Gastroesophageal sphincter (tissue), 4 donors: ENCODE measurements around the gene LRCOL1. TPM values are rescaled to one million over a fixed set of nuclear protein-coding genes. Genes with fewer than 3 reads are reported as not detected.

Source experiments
- ATAC-seq: fragments of 150-250 bp; one replicate; pipeline ENCODE4 v1.9.1; 2016; ENCODE audit warnings: mild to moderate bottlenecking, moderate library complexity
- H3K27ac ChIP-seq, 4 donors: fragments of 200-600 bp; sonication (generic) in 3 of 4; 1 replicate in 3 of 4; 2 replicates in 1 of 4; pipeline ENCODE4 v1.5.1; 2016 to 2019
- H3K27me3 ChIP-seq: fragments of 200-600 bp; sonication (generic); one replicate; pipeline ENCODE4 v1.5.1; 2019
- H3K36me3 ChIP-seq, 2 donors: fragments of 200-600 bp; sonication (generic); one replicate each; pipeline ENCODE4 v1.5.1; 2019; ENCODE audit warnings: control low read depth in 1 of 2
- H3K4me1 ChIP-seq, 3 donors: fragments of 200-600 bp; sonication (generic); 1 replicate in 2 of 3; 2 replicates in 1 of 3; pipeline ENCODE4 v1.5.1; 2016 to 2019; ENCODE audit warnings: control low read depth in 2 of 3
- H3K4me3 ChIP-seq, 2 donors: fragments of 200-600 bp; sonication (generic); one replicate each; pipeline ENCODE4 v1.5.1; 2019; ENCODE audit warnings: mild to moderate bottlenecking in 1 of 2, moderate library complexity in 1 of 2
- H3K9me3 ChIP-seq, 3 donors: fragments of 200-600 bp; sonication (generic); one replicate each; pipeline ENCODE4 v1.5.1; 2017 to 2019; ENCODE audit warnings: control low read depth in 2 of 3
- EP300 ChIP-seq: sonication (generic); formaldehyde crosslinking; IDR thresholded peaks from one replicate; pipeline ENCODE4 v1.6.1; 2017; ENCODE audit warnings: antibody characterized with exemption, mild to moderate bottlenecking
- POLR2A ChIP-seq, 2 donors: fragments of 450-650 bp; IDR thresholded peaks; one replicate each; pipeline ENCODE4 v1.6.1; 2017; ENCODE audit warnings: antibody characterized with exemption in 2 of 2, mild to moderate bottlenecking in 2 of 2, moderate library complexity in 1 of 2
- POLR2AphosphoS5 ChIP-seq: sonication (generic); formaldehyde crosslinking; IDR thresholded peaks from one replicate; pipeline ENCODE4 v1.6.1; 2017; ENCODE audit warnings: antibody characterized with exemption
- WGBS, 2 donors: methylation state at CpG; one replicate each; pipeline ENCODE4 v1.1.5; 2018; ENCODE audit warnings: low coverage in 1 of 2; 5-methylcytosine and 5-hydroxymethylcytosine counted together
- total RNA-seq, 4 donors: library from RNA; depleted of rRNA; stranded (reverse); fragments of >200 nt; gene quantifications; one replicate each; pipeline ENCODE4 v1.1.0, GENCODE V29; 2016
- TF ChIP-seq, protein P1 (sequence below), 4 experiments: fragments of 200-600 bp in 2 of 4; fragments of 450-650 bp in 2 of 4; sonication (generic) in 1 of 4; IDR thresholded peaks; one replicate each; pipeline ENCODE4 v1.5.1; 2017 to 2019; ENCODE audit warnings: antibody characterized with exemption in 4 of 4, mild to moderate bottlenecking in 2 of 4, moderate library complexity in 2 of 4

Gene LRCOL1
- total RNA-seq, 4 donors from 2014 or later, result not detected

DNA sequence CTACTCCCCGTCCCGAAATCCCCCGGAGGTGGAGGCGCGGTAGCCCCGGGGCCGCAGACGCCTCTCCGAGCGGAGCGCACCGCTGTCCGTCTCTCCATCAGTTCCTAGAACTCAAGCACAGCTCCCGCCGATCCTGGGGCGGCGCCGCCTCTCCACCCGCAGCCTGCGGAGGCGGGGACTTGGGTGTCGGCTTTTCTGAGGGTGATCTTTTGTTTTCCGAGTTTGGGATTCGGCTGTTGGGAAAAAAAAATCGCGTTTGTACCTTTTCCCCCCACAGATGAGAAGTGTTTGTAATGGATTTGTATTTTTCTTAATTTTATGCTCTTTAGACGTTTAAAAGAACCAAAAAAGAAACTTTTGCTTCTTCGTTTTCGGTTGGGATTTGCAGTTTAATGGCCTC lies 26.6 kb downstream of the LRCOL1 start:
- ATAC-seq, result no peak
- TF ChIP-seq, protein P1, sequence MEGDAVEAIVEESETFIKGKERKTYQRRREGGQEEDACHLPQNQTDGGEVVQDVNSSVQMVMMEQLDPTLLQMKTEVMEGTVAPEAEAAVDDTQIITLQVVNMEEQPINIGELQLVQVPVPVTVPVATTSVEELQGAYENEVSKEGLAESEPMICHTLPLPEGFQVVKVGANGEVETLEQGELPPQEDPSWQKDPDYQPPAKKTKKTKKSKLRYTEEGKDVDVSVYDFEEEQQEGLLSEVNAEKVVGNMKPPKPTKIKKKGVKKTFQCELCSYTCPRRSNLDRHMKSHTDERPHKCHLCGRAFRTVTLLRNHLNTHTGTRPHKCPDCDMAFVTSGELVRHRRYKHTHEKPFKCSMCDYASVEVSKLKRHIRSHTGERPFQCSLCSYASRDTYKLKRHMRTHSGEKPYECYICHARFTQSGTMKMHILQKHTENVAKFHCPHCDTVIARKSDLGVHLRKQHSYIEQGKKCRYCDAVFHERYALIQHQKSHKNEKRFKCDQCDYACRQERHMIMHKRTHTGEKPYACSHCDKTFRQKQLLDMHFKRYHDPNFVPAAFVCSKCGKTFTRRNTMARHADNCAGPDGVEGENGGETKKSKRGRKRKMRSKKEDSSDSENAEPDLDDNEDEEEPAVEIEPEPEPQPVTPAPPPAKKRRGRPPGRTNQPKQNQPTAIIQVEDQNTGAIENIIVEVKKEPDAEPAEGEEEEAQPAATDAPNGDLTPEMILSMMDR (IDR thresholded peaks at IDR 0.05), result no peak
- TF ChIP-seq POLR2A (IDR thresholded peaks at IDR 0.05) (no peak), EP300 (no peak), POLR2AphosphoS5 (no peak)
- Histone ChIP-seq H3K4me3 (peak overlapping the region in 1 of 2 donors; percentile 48), H3K27ac (peak overlapping the region in 2 of 4 donors; percentile 74 to 77), H3K27me3 (no peaks in the 10 kb centered on the region), H3K9me3 (no peaks in the 10 kb centered on the region), H3K36me3 (peaks cover 0 to 53% of the 10 kb centered on the region in 2 donors), H3K4me1 (peaks cover 0 to 30% (median 0%) of the 10 kb centered on the region in 3 donors)
- 44 to 59% methylated on average over 14 to 16 of the region's 29 CpGs for WGBS, 2 donors

DNA sequence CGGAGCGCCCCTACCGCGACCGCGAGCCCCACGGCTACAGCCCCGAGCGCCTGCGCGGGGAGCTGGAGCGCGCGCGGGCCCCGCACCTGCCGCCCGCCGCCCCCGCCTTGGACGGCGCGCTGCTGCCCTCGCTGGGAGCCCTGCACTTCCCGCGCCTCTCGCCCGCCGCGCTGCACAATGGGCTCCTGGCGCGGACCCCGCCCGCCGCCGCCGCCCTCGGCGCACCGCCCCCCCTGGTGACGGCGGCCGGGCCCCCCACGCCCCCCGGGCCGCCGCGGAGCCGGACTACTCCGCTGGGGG lies 27.0 kb downstream of the LRCOL1 start:
- peaks cover 0 to 56% of the 10 kb centered on the region in 2 donors for H3K36me3 ChIP-seq
- H3K4me1 ChIP-seq, result peaks cover 0 to 33% (median 0%) of the 10 kb centered on the region in 3 donors
- no peak for ATAC-seq
- TF ChIP-seq EP300 (no peak), POLR2AphosphoS5 (no peak), POLR2A (IDR thresholded peaks at IDR 0.05) (no peak)
- TF ChIP-seq, protein P1 (IDR thresholded peaks at IDR 0.05), result no peak
- H3K9me3 ChIP-seq, result no peaks in the 10 kb centered on the region
- WGBS, 2 donors, result no CpG with 5 or more reads among the region's 50 CpGs
- H3K27me3 ChIP-seq, result no peaks in the 10 kb centered on the region
- H3K27ac ChIP-seq, result peak overlapping the region in 3 of 4 donors; percentile 63 to 77 (median 74)
- peak overlapping the region in 1 of 2 donors; percentile 48 for H3K4me3 ChIP-seq

DNA sequence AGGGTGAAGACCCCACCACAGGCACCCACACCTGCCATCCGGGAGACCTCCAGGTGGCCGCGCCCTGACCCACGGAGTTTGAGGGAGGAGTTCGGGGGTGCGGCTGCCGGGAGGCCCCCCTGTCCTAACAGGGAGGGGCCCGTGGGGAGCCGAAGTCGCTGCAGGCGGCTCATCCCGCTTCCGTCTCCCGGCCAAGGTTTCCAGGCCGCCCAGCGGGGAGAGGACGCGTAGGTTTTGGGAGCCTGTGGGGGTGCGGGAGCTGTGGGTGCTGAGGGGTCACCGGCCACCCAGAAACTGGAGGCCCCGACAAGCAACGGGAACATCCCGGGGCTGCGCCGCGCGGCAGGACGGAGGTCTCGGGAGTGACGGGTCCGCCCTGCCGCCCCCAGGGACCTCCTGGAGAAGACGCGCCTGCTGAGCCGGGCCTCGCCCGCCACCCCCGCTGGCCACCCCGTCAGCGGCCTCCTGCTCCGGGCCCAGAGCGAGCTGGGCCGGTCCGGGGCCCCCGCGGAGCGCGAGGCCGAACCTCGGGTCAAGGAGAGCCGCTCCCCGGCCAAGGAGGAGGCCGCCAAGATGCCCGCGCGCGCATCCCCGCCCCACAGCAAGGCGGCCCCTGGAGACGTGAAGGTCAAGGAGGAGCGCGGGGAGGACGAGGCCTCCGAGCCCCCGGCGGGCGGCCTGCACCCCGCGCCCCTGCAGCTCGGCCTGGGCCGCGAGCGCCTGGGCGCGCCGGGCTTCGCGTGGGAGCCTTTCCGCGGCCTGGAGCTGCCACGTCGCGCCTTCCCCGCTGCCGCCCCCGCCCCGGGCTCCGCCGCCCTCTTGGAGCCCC lies 27.6 kb downstream of the LRCOL1 start:
- TF ChIP-seq POLR2A (IDR thresholded peaks at IDR 0.05) (no peak), EP300 (no peak), POLR2AphosphoS5 (no peak)
- TF ChIP-seq, protein P1 (IDR thresholded peaks at IDR 0.05), result no peak
- H3K4me3 ChIP-seq, result peak overlapping the region; percentile 20 to 48
- no peaks in the 10 kb centered on the region for H3K27me3 ChIP-seq
- peaks cover 0 to 62% of the 10 kb centered on the region in 2 donors for H3K36me3 ChIP-seq
- WGBS, 2 donors, result no CpG with 5 or more reads among the region's 89 CpGs
- peak overlapping the region; percentile 15 to 77 (median 68) for H3K27ac ChIP-seq
- ATAC-seq, result no peak
- peaks cover 0 to 35% (median 0%) of the 10 kb centered on the region in 3 donors for H3K4me1 ChIP-seq
- no peaks in the 10 kb centered on the region for H3K9me3 ChIP-seq

DNA sequence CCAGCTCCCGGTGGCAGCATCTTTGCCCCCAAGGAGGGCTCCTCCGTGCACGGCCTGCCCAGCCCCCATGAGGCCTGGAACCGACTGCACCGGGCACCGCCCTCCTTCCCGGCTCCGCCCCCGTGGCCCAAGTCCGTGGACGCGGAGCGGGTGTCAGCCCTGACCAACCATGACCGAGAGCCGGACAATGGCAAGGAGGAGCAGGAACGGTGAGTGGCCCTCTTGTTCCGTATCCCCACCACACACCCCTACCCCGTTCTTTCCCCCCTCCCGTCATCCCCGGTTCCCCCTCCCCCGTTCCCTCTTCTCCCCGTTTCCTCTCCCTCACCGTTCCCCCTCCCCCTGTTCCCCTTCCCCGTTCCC lies 28.3 kb downstream of the LRCOL1 start:
- WGBS, 2 donors, result 20% methylated on average over 9 of the region's 24 CpGs; no CpG with 5 or more reads in 1 of the 2 donors
- TF ChIP-seq, protein P1 (IDR thresholded peaks at IDR 0.05), result no peak
- TF ChIP-seq POLR2AphosphoS5 (no peak), POLR2A (IDR thresholded peaks at IDR 0.05) (no peak), EP300 (no peak)
- ATAC-seq, result peak; percentile 62
- no peaks in the 10 kb centered on the region for H3K9me3 ChIP-seq
- peak overlapping the region; percentile 20 to 48 for H3K4me3 ChIP-seq
- H3K36me3 ChIP-seq, result peaks cover 0 to 70% of the 10 kb centered on the region in 2 donors
- no peaks in the 10 kb centered on the region for H3K27me3 ChIP-seq
- peak overlapping the region in 3 of 4 donors; percentile 63 to 77 (median 74) for H3K27ac ChIP-seq
- H3K4me1 ChIP-seq, result peaks cover 0 to 35% (median 0%) of the 10 kb centered on the region in 3 donors
